GM12864 (cell line): ENCODE measurements around the gene ARHGAP24.

Source experiments
- DNase-seq: peaks from one replicate; pipeline ENCODE4 v3.0.0-alpha.2; 2011; ENCODE audit warnings: low read depth
- H3K4me3 ChIP-seq: 2 replicates; pipeline ENCODE4 v1.5.1; 2011; ENCODE audit warnings: mild to moderate bottlenecking, low read depth, low read length, control low read depth
- CTCF ChIP-seq: IDR thresholded peaks from 2 replicates; pipeline ENCODE4 v1.5.1; 2011; ENCODE audit warnings: low read depth, mild to moderate bottlenecking, moderate library complexity, low read length, control low read depth, inconsistent platforms; ENCODE audit errors: missing control alignments

ARHGAP24 gene

DNA sequence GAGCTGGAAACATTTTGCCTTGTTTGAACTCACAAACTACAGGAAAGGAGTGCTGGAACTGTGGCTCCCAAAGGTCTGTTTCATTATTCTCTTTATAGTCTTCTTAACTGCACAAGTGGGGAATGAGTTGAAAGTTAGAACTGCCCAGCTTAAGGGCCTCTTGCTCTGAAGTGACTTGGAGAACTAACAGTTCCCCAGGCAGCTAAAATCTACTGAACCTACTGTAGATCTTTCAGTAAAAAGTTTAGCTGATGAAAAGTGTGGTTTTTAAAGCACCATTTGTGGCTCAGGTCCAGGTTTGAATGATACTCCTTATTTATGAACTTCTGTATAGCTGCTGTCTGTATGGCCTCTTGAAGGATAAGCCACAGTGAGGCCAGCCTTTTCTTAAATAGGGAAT is 531.1 kb downstream of the ARHGAP24 start:
- H3K4me3 ChIP-seq: no peak overlapping the region
- TF ChIP-seq CTCF: no peak
- DNase-seq: no peak

- H3K4me3 ChIP-seq: no peak overlapping the region
- DNase-seq: no peak
- TF ChIP-seq CTCF: no peak
Observed at GRCh38 chr4:86007042-86007441, 532.1 kb downstream of the ARHGAP24 start.

- no peak for DNase-seq
- H3K4me3 ChIP-seq: no peak overlapping the region
- TF ChIP-seq CTCF: no peak
Observed at GRCh38 chr4:86011117-86011516, 536.2 kb downstream of the ARHGAP24 start.

DNA sequence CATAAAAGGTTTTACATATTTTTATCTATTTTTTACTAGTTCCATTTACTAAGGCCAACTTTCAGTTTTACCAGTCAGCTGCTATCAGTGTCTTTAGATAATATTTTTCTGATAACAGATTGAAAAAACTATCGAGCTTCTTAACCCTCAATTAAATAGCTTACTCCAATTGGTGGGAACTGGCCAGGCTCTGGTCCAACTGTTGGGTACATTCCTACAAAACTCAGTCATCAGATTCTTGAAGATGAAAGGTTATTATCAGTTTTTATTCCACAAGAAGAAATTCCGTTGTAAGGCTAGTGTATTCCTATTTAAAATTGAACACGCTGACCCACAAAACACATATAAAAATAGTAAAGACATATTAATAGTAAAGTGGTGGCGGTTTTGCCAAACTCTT is 538.7 kb downstream of the ARHGAP24 start:
- no peak overlapping the region for H3K4me3 ChIP-seq
- no peak for TF ChIP-seq CTCF
- no peak for DNase-seq

- DNase-seq: peak; percentile 3
- H3K4me3 ChIP-seq: no peak overlapping the region
- no peak for TF ChIP-seq CTCF
Observed at GRCh38 chr4:86014599-86014998, 539.6 kb downstream of the ARHGAP24 start.

DNA sequence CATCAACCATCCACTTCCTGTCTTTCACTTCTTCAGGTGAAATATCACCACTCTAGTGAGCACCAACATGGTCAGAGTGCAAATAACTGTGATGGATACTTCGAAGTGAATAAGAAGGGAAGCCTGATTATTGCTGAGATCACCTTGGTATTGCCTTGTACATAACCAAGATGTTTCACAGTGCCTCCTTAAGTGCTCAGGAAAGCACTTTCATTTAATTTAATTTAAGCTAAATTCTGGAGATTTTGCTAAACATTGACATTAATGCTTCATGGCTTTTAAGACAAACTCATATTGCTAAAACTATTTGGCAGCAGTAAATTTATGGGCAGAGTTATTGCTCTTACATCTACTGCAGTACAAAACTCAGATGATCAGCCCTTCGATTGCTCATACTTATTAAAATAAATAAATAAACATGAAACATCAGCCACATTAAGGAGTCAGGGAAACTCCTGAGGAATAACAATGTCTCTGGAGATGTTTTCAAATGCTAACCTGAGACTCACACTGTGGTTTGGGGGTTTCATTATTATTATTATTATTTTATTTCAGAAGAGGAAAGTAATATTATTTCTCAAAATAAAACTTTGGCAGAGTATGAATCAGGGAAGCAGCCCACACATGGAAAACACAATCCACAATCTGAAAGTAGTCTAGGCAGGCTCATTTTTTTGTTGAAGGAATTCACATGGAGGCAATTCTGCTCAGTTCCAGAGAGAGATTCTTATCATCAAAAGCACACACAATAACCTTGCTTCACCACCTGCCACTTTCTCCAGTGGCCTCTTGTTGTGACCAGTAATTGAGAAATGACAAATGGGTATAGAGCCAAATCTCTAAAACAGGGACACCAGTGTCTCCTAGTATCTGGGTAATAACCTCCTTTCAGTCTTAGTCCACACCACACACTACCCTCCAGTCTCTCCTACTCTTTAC is 540.7 kb downstream of the ARHGAP24 start:
- no peak for DNase-seq
- no peak overlapping the region for H3K4me3 ChIP-seq
- TF ChIP-seq CTCF: no peak

DNA sequence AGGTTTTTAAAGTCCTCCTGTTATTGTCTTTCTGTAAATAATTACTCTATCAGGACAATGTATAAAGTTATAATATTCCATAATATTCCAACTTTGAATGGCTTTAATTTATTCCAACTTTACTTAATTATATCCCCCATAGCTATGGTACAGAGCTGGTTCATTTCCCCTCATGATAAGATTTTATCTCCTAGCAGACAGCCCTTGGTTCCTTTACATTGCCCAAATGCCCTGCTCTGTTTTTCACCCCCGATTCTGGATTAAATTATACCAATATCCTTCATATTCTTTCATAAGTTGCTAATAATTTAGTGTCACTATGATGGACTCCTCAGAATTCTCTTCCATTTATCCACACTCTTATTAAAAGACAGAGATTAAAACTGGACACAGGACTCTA is 544.4 kb downstream of the ARHGAP24 start:
- no peak for TF ChIP-seq CTCF
- no peak for DNase-seq

More for the DNA sequence above, 544.4 kb downstream of the ARHGAP24 start:
- H3K4me3 ChIP-seq: no peak overlapping the region
